Heart right ventricle (tissue), 16 donors: ENCODE results near the gene STRN3. TPM values are rescaled to one million over a fixed set of nuclear protein-coding genes. Genes with fewer than 3 reads are reported as not detected.

Experiments used
- ATAC-seq, 8 donors: fragments of 200-7000 bp; cut with Tn5 transposase; one replicate each; pipeline ENCODE4 v1.9.1; 2020; ENCODE audit warnings: mild to moderate bottlenecking in 8 of 8, moderate library complexity in 8 of 8, moderate number of reproducible peaks in 1 of 8
- DNase-seq, 2 donors: peaks; one replicate each; pipeline ENCODE4 v3.0.0-alpha.2; 2020
- H3K27ac ChIP-seq, 10 donors: fragments of 200-600 bp; sonication (generic) in 2 of 10; one replicate each; pipeline versions ENCODE4 v1.5.0 to v1.8.0; 2020 to 2022; ENCODE audit warnings: mild to moderate bottlenecking in 3 of 10
- H3K27me3 ChIP-seq, 7 donors: fragments of 200-600 bp; one replicate each; pipeline ENCODE4 v1.8.0; 2021 to 2022; ENCODE audit warnings: mild to moderate bottlenecking in 2 of 7
- H3K36me3 ChIP-seq, 9 donors: fragments of 200-600 bp; sonication (generic) in 1 of 9; one replicate each; pipeline versions ENCODE4 v1.5.0 to v1.8.0; 2020 to 2022; ENCODE audit warnings: mild to moderate bottlenecking in 2 of 9
- H3K4me1 ChIP-seq, 9 donors: fragments of 200-600 bp; sonication (generic) in 1 of 9; one replicate each; pipeline versions ENCODE4 v1.5.0 to v1.8.0; 2020 to 2022; ENCODE audit warnings: mild to moderate bottlenecking in 4 of 9
- H3K4me3 ChIP-seq, 10 donors: fragments of 200-600 bp; sonication (generic) in 2 of 10; one replicate each; pipeline versions ENCODE4 v1.5.0 to v1.8.0; 2020 to 2022; ENCODE audit warnings: mild to moderate bottlenecking in 7 of 10, moderate library complexity in 2 of 10
- H3K9me3 ChIP-seq, 11 donors: fragments of 200-600 bp in 10 of 11; sonication (generic) in 2 of 11; one replicate each; pipeline versions ENCODE4 v1.5.0 to v1.8.0; 2013 to 2022; ENCODE audit warnings: mild to moderate bottlenecking in 2 of 11, control low read depth in 1 of 11, moderate library complexity in 1 of 11
- WGBS, 2 donors: extraction: QIAGEN DNeasy Blood & Tissue Kit; methylation state at CpG; one replicate each; pipeline ENCODE4 v1.1.7; 2013; ENCODE audit warnings: inconsistent platforms in 1 of 2; 5-methylcytosine and 5-hydroxymethylcytosine counted together
- intact Hi-C, 10 donors: fragments of 100-400 bp; cut with DNase I; formaldehyde crosslinking; loops; one replicate each; pipeline versions ENCODE4 v1.11.1 to v1.14.2; 2022
- polyA plus RNA-seq, 2 donors: library from polyadenylated mRNA; stranded (reverse); fragments of 200-250 nt; gene quantifications; one replicate each; pipeline ENCODE4 v1.2.3, GENCODE V29; 2013
- total RNA-seq, 10 donors: library from RNA; stranded (reverse); fragmentation: NEBNext Ultra II Directional in 3 of 10; extraction: Animal tissue kit (Norgen Biotek cat#: 25700) in 3 of 10; gene quantifications; one replicate each; pipeline versions ENCODE4 v1.2.1 to v1.2.4, GENCODE V29; 2021 to 2023
- TF ChIP-seq, protein P1 (sequence below), 9 donors: fragments of 200-600 bp; sonication (generic) in 2 of 9; IDR thresholded peaks; one replicate each; pipeline versions ENCODE4 v1.5.0 to v1.8.0; 2021 to 2022; ENCODE audit warnings: antibody characterized with exemption in 9 of 9, mild to moderate bottlenecking in 5 of 9, moderate library complexity in 1 of 9
- donor health status: Arrhythmogenic right ventricular cardiomyopathy.
- donor health status: ischemic (EF 13 %, LVEDD 7.1; RV severe dilation, severe dysfunction).
- donor health status: healthy with polysubstance abuse.
- donor health status: DM: no; HTN: yes; CAD: no.
- donor health status: DM: no; HTN: no; CAD: no.
- donor health status: ischemic (EF 25% LVEDD 6.9; RV normal size, moderate dysfunction).
- donor health status: ischemic (EF 25% LVEDD 5.7; RV mildly dilated, moderate dysfunction).
- donor health status: healthy.
- donor health status: DM: yes; HTN: yes; CAD: no.
- donor health status: Ischemic cardiomyopathy.
- donor health status: ischemic (EF 35%, LVEDD 5.7; RV mildly dilated, moderate dysfunction).
- donor health status: nonischemic (EF 11% LVEDD 7.7; RV severe dilation, severe dysfunction).
- donor health status: DM: yes; HTN: yes; CAD: no.
- donor health status: PGD.
- donor health status: ischemic (EF 29% LVEDD 5.4; RV normal size, mild dysfunction).
- donor health status: nonischemic (EF 23%, LVEDD 6.1; RV moderate dilation, normal function).

The STRN3 gene
- total and polyA plus RNA-seq, 12 donors = 10.5 to 60.4 (median 50.2) TPM

DNA sequence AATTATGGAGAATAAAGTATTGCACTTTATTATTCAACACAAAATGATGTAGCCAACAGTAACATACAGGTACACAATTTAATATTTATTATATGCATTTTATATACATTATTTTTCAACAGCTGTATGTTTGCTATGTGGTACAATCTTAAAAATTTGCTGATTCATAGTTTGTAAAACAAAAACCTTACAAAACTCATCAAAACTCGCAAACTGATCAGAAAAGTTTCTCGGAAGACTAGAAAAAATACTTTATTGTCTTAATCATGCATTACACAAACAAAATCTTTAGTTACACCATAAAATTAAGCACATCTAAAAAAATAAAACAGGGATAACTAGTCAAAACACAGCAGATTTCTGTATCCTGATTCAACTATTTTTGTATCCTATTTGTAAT, 132.4 kb downstream of the STRN3 start:
- no peak for ATAC-seq
- no peaks in the 10 kb centered on the region for H3K9me3 ChIP-seq
- peaks cover 0 to 59% (median 14%) of the 10 kb centered on the region in 9 donors for H3K36me3 ChIP-seq
- no peak overlapping the region for H3K27ac ChIP-seq
- no peak for DNase-seq
- no peak overlapping the region for H3K4me3 ChIP-seq
- peaks cover 0 to 5% (median 0%) of the 10 kb centered on the region in 9 donors for H3K4me1 ChIP-seq
- intact Hi-C loops = no loop called here
- TF ChIP-seq, protein P1, sequence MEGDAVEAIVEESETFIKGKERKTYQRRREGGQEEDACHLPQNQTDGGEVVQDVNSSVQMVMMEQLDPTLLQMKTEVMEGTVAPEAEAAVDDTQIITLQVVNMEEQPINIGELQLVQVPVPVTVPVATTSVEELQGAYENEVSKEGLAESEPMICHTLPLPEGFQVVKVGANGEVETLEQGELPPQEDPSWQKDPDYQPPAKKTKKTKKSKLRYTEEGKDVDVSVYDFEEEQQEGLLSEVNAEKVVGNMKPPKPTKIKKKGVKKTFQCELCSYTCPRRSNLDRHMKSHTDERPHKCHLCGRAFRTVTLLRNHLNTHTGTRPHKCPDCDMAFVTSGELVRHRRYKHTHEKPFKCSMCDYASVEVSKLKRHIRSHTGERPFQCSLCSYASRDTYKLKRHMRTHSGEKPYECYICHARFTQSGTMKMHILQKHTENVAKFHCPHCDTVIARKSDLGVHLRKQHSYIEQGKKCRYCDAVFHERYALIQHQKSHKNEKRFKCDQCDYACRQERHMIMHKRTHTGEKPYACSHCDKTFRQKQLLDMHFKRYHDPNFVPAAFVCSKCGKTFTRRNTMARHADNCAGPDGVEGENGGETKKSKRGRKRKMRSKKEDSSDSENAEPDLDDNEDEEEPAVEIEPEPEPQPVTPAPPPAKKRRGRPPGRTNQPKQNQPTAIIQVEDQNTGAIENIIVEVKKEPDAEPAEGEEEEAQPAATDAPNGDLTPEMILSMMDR (IDR thresholded peaks at IDR 0.05) = no peak
- WGBS, 2 donors = 96 to 98% methylated on average over 2 of the region's 2 CpGs
- no peaks in the 10 kb centered on the region for H3K27me3 ChIP-seq

DNA sequence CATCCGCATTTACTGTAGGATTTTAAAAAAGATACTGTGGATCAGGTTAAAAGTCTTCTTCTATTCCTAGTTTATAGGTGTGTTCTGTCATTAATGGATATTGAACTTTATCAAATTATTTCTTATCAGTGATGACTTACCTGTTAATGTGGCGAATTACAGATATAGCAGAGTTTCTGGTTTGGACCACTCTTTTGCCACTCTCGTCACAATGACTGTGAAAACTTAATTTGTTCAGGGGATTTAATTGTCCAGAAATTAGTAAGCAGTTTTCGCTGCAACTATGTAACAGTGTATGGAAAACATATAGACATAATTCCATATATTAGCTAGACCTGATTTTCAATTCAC, 137.0 kb downstream of the STRN3 start:
- ATAC-seq (no peak), DNase-seq (no peak)
- intact Hi-C loops = no loop called here
- Histone ChIP-seq H3K4me3 (no peak overlapping the region), H3K36me3 (peaks cover 0 to 27% (median 1%) of the 10 kb centered on the region in 9 donors), H3K9me3 (no peaks in the 10 kb centered on the region), H3K27ac (no peak overlapping the region), H3K4me1 (no peaks in the 10 kb centered on the region), H3K27me3 (no peaks in the 10 kb centered on the region)
- WGBS, 2 donors = 74 to 83% methylated on average over 4 of the region's 4 CpGs
- TF ChIP-seq, protein P1 (IDR thresholded peaks at IDR 0.05) = no peak

DNA sequence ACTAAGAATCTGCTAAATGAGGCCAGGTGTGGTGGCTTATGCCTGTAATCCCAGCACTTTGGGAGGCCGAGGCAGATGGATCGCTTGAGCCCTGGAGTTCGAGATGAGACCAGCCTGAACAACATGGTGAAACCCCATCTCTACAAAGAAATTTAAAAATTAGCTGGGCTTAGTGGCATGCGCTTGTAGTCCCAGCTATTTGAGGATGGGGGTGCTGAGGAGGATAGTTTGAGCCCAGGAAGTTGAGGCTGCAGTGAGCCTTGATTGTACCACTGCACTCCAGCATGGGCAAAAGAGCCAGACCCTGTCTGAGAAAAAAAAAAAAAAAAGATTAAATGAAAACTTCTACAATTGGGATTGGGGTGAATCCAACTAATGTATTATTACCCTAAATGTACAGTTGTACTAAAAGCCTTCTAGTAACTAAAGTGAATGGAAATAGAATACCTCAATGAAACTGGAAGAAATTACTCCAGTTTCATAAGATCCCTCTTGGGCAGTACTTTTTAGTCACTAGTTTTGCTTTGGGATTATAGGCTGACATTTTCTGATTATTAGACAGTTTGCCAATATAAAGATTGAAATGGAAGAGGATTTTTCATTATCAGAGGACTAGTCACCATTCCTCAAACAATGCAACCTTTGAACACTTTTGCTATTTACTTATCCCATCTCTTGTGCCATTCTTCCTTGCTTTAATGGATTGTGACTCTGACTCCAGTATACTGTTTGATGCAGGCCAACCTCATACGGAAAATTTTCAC, 137.5 kb downstream of the STRN3 start:
- 97 to 98% methylated on average over 5 of the region's 5 CpGs for WGBS, 2 donors
- TF ChIP-seq, protein P1 (IDR thresholded peaks at IDR 0.05) = no peak
- no peak overlapping the region for H3K27ac ChIP-seq
- peaks cover 0 to 23% (median 0%) of the 10 kb centered on the region in 9 donors for H3K36me3 ChIP-seq
- DNase-seq (no peak), ATAC-seq (no peak)
- intact Hi-C loops = no loop called here
- no peaks in the 10 kb centered on the region for H3K4me1 ChIP-seq
- no peak overlapping the region for H3K4me3 ChIP-seq
- no peaks in the 10 kb centered on the region for H3K9me3 ChIP-seq
- H3K27me3 ChIP-seq = no peaks in the 10 kb centered on the region

DNA sequence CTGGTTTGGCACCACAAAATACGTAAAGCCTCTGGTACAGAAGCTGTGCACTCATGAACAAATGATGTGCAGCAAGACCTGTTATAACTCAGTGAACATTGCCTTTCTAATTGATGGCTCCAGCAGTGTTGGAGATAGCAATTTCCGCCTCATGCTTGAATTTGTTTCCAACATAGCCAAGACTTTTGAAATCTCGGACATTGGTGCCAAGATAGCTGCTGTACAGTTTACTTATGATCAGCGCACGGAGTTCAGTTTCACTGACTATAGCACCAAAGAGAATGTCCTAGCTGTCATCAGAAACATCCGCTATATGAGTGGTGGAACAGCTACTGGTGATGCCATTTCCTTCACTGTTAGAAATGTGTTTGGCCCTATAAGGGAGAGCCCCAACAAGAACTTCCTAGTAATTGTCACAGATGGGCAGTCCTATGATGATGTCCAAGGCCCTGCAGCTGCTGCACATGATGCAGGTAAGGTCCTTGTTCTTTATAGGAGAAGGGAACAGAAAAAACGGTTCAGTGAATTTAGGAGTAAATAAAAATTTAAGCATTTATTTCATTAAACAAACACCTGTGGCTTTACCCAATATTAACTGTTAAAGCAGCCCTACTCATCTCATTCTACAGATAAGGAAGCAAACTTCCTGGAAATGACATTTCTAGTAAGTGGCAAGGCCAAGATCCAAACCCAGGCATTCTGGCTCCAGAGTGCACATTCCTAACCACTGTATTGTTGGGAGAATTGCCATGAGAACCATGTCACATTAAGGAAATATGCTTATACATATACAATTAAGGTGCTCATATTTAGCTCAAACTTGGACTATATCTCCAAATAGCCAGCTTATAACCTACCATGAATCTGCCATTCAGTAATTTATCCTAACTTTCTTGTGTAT, 140.1 kb downstream of the STRN3 start:
- H3K4me3 ChIP-seq = no peak overlapping the region
- ATAC-seq = peak in 1 of 8 donors; percentile 47
- H3K27ac ChIP-seq = no peak overlapping the region
- peaks cover 0 to under 1% (median 0%) of the 10 kb centered on the region in 9 donors for H3K36me3 ChIP-seq
- intact Hi-C loops = no loop called here
- TF ChIP-seq, protein P1 (IDR thresholded peaks at IDR 0.05) = no peak
- no peaks in the 10 kb centered on the region for H3K27me3 ChIP-seq
- no peaks in the 10 kb centered on the region for H3K4me1 ChIP-seq
- DNase-seq = no peak
- no peaks in the 10 kb centered on the region for H3K9me3 ChIP-seq
- 91% methylated on average over 7 of the region's 7 CpGs for WGBS, 2 donors
